ENCODE measurements around the gene ENPEP. TPM values are rescaled to one million over a fixed set of nuclear protein-coding genes. Genes with fewer than 3 reads are reported as not detected.
A peak's percentile ranks its signal among the peaks of the same experiment; 100 is the strongest.

Gene ENPEP
- total RNA-seq, 4 donors from 2014 or later, result 0.30 to 1.6 (median 0.86) TPM

- WGBS, 2 donors, result 80 to 84% methylated on average over 2 of the region's 2 CpGs
- no peak overlapping the region for H3K27ac ChIP-seq
- no peaks in the 10 kb centered on the region for H3K36me3 ChIP-seq
- H3K4me3 ChIP-seq, result no peak overlapping the region
- TF ChIP-seq CTCF (IDR thresholded peaks at IDR 0.05) (peak; percentile 48 to 69 (median 63)), POLR2A (IDR thresholded peaks at IDR 0.05) (no peak)
- DNase-seq, result no peak
- intact Hi-C loops (cut with DNase I), result no loop called here
- peaks cover 0 to 4% (median 0%) of the 10 kb centered on the region in 4 donors for H3K27me3 ChIP-seq
- no peaks in the 10 kb centered on the region for H3K9me3 ChIP-seq
- peaks cover 0 to 8% (median 0%) of the 10 kb centered on the region in 3 donors for H3K4me1 ChIP-seq
These were observed 43.0 kb downstream of the ENPEP start for GRCh38 chr4:110518889-110519490.

DNA sequence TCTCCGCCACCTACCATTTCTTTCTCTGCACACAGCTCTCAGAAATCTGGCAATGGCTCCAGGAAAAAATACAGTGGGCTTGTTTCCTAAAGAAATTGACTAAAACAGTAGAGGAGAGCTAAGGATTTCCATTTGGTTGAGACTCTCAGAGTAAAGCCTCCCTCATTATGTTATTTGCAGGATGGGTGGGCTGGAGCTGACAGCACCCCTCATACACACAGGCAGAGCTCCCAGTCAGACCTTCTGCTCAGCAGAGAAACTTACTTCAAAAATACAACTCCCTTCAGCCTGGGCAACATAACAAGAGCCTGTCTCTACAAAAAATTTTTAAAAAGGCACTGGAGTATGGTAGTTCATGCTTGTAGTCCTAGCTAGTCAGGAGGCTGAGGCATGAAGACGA, 44.9 kb downstream of the ENPEP start:
- Histone ChIP-seq H3K27ac (no peak overlapping the region), H3K4me3 (no peak overlapping the region), H3K27me3 (peaks cover 0 to 4% (median 0%) of the 10 kb centered on the region in 4 donors), H3K36me3 (no peaks in the 10 kb centered on the region), H3K4me1 (peaks cover 0 to 1% (median 0%) of the 10 kb centered on the region in 3 donors), H3K9me3 (no peaks in the 10 kb centered on the region)
- TF ChIP-seq CTCF (IDR thresholded peaks at IDR 0.05) (no peak), POLR2A (IDR thresholded peaks at IDR 0.05) (no peak)
- no peak for DNase-seq
- intact Hi-C loops (cut with DNase I), result no loop called here
- WGBS, 2 donors, result 87 to 88% methylated on average over 2 of the region's 2 CpGs

- 65 to 66% methylated on average over 3 of the region's 3 CpGs for WGBS, 2 donors
- H3K9me3 ChIP-seq, result no peaks in the 10 kb centered on the region
- no peak for TF ChIP-seq POLR2A (IDR thresholded peaks at IDR 0.05)
- no peak for TF ChIP-seq CTCF (IDR thresholded peaks at IDR 0.05)
- DNase-seq, result no peak
- no peak overlapping the region for H3K4me3 ChIP-seq
- intact Hi-C loops (cut with DNase I), result no loop called here
- H3K27me3 ChIP-seq, result peaks cover 0 to 4% (median 0%) of the 10 kb centered on the region in 4 donors
- no peak overlapping the region for H3K27ac ChIP-seq
- no peaks in the 10 kb centered on the region for H3K4me1 ChIP-seq
- no peaks in the 10 kb centered on the region for H3K36me3 ChIP-seq
These were observed 50.6 kb downstream of the ENPEP start for GRCh38 chr4:110526589-110526988.

DNA sequence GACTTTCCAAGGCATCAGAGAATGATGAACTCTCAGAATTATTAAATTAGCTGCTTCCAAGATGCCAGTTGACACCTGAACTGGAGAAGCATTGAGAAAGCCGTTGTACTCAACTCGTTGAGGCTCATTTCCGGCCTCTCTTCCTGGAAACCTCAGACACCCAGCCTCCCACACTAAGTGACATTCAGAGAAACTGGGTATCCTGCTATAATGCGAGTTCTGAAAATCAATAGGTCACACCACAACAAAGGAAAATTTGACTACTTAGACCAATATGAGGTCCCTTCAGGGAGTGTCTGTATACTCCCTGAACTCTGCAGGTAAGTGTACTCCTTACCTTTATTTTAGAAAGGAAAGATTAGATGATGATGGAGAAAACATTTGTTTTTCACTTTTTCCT, 51.2 kb downstream of the ENPEP start:
- no peaks in the 10 kb centered on the region for H3K36me3 ChIP-seq
- H3K4me3 ChIP-seq, result no peak overlapping the region
- DNase-seq, result no peak
- H3K27me3 ChIP-seq, result peaks cover 0 to 4% (median 0%) of the 10 kb centered on the region in 4 donors
- H3K27ac ChIP-seq, result no peak overlapping the region
- TF ChIP-seq POLR2A (IDR thresholded peaks at IDR 0.05), result no peak
- TF ChIP-seq CTCF (IDR thresholded peaks at IDR 0.05), result no peak
- intact Hi-C loops (cut with DNase I), result no loop called here
- H3K4me1 ChIP-seq, result no peaks in the 10 kb centered on the region
- WGBS, 2 donors, result 72 to 84% methylated on average over 4 of the region's 4 CpGs
- H3K9me3 ChIP-seq, result no peaks in the 10 kb centered on the region

GRCh38 chr4:110532901-110533589, 57.1 kb downstream of the ENPEP start:
- H3K9me3 ChIP-seq, result peaks cover 0 to 4% (median 2%) of the 10 kb centered on the region in 3 donors
- no peak for DNase-seq
- peaks cover 0 to 11% (median 0%) of the 10 kb centered on the region in 3 donors for H3K4me1 ChIP-seq
- H3K27me3 ChIP-seq, result no peaks in the 10 kb centered on the region
- TF ChIP-seq POLR2A (IDR thresholded peaks at IDR 0.05) (no peak), CTCF (IDR thresholded peaks at IDR 0.05) (no peak)
- intact Hi-C loops (cut with DNase I), result no loop called here
- peak overlapping the region in 1 of 4 donors; percentile 38 for H3K27ac ChIP-seq
- H3K36me3 ChIP-seq, result no peaks in the 10 kb centered on the region
- WGBS, 2 donors, result 64% methylated on average over 4 of the region's 4 CpGs
- H3K4me3 ChIP-seq, result peak overlapping the region in 1 of 4 donors; percentile 28

Measured in esophagus squamous epithelium (tissue), 5 donors.